ENCODE data around the gene UBALD1. TPM values are rescaled to one million over a fixed set of nuclear protein-coding genes. Genes with fewer than 3 reads are reported as not detected.

The UBALD1 gene
- total RNA-seq, 1 experiment from 2014 or later, result 58.4 TPM

- no peaks in the 10 kb centered on the region for H3K27me3 ChIP-seq (ENCODE audit: insufficient read depth, low read depth)
- no peak overlapping the region for H3K4me3 ChIP-seq
- no peak overlapping the region for H3K4me2 ChIP-seq
- H3K36me3 ChIP-seq (ENCODE audit: low read depth), result no peaks in the 10 kb centered on the region
- ChIA-PET CTCF (interaction anchor here (0.6 kb wide), 1 partner anchor 361 kb away, joined by 4 read pairs; no protein-coding TSS in a partner anchor), POLR2A (ENCODE audit: unreplicated experiment) (no interaction called here)
- H2AFZ ChIP-seq, result no peak overlapping the region
- 0 out of 2 replicates have a peak, but pooled peaks cover 7% of the 10 kb centered on the region for H3K9me3 ChIP-seq (ENCODE audit: insufficient read depth, low read depth)
- H3F3A ChIP-seq (ENCODE audit: insufficient read depth, low read depth), result peaks cover 12% of the 10 kb centered on the region
- no peak for TF ChIP-seq EZH2 (IDR thresholded peaks at IDR 0.05; ENCODE audit: low read depth)
- no peak for TF ChIP-seq CTCF (conservative IDR thresholded peaks at IDR 0.05)
- peaks cover 36% of the 10 kb centered on the region for H4K20me1 ChIP-seq (ENCODE audit: insufficient read depth)
- H3K9me2 ChIP-seq (ENCODE audit: insufficient read depth), result no peaks in the 10 kb centered on the region
- BruUV-seq (replicated peaks), result no TSS peak
- intact Hi-C loops (cut with micrococcal nuclease; ENCODE audit: unreplicated experiment), result no loop called here
- no peak overlapping the region for H3K27ac ChIP-seq
- peaks cover 82% of the 10 kb centered on the region for H3K79me2 ChIP-seq (ENCODE audit: low read depth)
- H3K4me1 ChIP-seq (replicated peaks; ENCODE audit: insufficient read depth), result peaks cover 16% of the 10 kb centered on the region
- no peak for DNase-seq
Measured at GRCh38 chr16:4628283-4628682, 13.6 kb upstream of the UBALD1 start.

- intact Hi-C loops (cut with micrococcal nuclease; ENCODE audit: unreplicated experiment), result no loop called here
Measured at GRCh38 chr16:4626396-4626795, 11.7 kb upstream of the UBALD1 start.

GRCh38 chr16:4625560-4626159, 11.0 kb upstream of the UBALD1 start:
- Histone ChIP-seq H3K4me1 (replicated peaks; ENCODE audit: insufficient read depth) (peaks cover 7% of the 10 kb centered on the region), H3K4me3 (peak overlapping the region; percentile 99), H3K27me3 (ENCODE audit: insufficient read depth, low read depth) (no peaks in the 10 kb centered on the region), H2AFZ (peak overlapping the region; percentile 93), H3K9me2 (ENCODE audit: insufficient read depth) (no peaks in the 10 kb centered on the region), H4K20me1 (ENCODE audit: insufficient read depth) (peaks cover 25% of the 10 kb centered on the region), H3K27ac (peak overlapping the region; percentile 20; the same call in 1 of the 2 replicates), H3F3A (ENCODE audit: insufficient read depth, low read depth) (peaks cover 6% of the 10 kb centered on the region; the same call in 1 of the 2 replicates), H3K36me3 (ENCODE audit: low read depth) (no peaks in the 10 kb centered on the region), H3K79me2 (ENCODE audit: low read depth) (peaks cover 58% of the 10 kb centered on the region), H3K4me2 (peak overlapping the region; percentile 97), H3K9me3 (ENCODE audit: insufficient read depth, low read depth) (0 out of 2 replicates have a peak, but pooled peaks cover under 1% of the 10 kb centered on the region)
- TF ChIP-seq EZH2 (IDR thresholded peaks at IDR 0.05; ENCODE audit: low read depth), result no peak
- no peak for TF ChIP-seq CTCF (conservative IDR thresholded peaks at IDR 0.05)
- POLR2A ChIA-PET (ENCODE audit: unreplicated experiment), result no interaction called here
- CTCF ChIA-PET, result interaction anchor here (1.2 to 2.4 kb wide), 2 partner anchors 9 to 57 kb away, joined by 3 to 13 read pairs; no protein-coding TSS in a partner anchor
- TSS peak; percentile 35 for BruUV-seq (replicated peaks)
- DNase-seq, result no peak
- intact Hi-C loops (cut with micrococcal nuclease; ENCODE audit: unreplicated experiment), result no loop called here

More at GRCh38 chr16:4626396-4626795, 11.7 kb upstream of the UBALD1 start:
- no peaks in the 10 kb centered on the region for H3K9me2 ChIP-seq (ENCODE audit: insufficient read depth)
- peaks cover 66% of the 10 kb centered on the region for H3K79me2 ChIP-seq (ENCODE audit: low read depth)
- H3K9me3 ChIP-seq (ENCODE audit: insufficient read depth, low read depth), result 0 out of 2 replicates have a peak, but pooled peaks cover 4% of the 10 kb centered on the region
- H2AFZ ChIP-seq, result no peak overlapping the region
- POLR2A ChIA-PET (ENCODE audit: unreplicated experiment), result no interaction called here
- no peak for TF ChIP-seq CTCF (conservative IDR thresholded peaks at IDR 0.05)
- TF ChIP-seq EZH2 (IDR thresholded peaks at IDR 0.05; ENCODE audit: low read depth), result no peak
- peak overlapping the region; percentile 97 for H3K4me2 ChIP-seq
- CTCF ChIA-PET, result no interaction called here
- H3K4me1 ChIP-seq (replicated peaks; ENCODE audit: insufficient read depth), result peaks cover 7% of the 10 kb centered on the region
- peaks cover 12% of the 10 kb centered on the region for H3F3A ChIP-seq (ENCODE audit: insufficient read depth, low read depth)
- H3K36me3 ChIP-seq (ENCODE audit: low read depth), result no peaks in the 10 kb centered on the region
- peaks cover 25% of the 10 kb centered on the region for H4K20me1 ChIP-seq (ENCODE audit: insufficient read depth)
- BruUV-seq (replicated peaks), result no TSS peak
- peak overlapping the region; percentile 99; the same call in 1 of the 2 replicates for H3K4me3 ChIP-seq
- DNase-seq, result no peak
- no peak overlapping the region for H3K27ac ChIP-seq
- H3K27me3 ChIP-seq (ENCODE audit: insufficient read depth, low read depth), result no peaks in the 10 kb centered on the region

Measured in PC-9 (cell line).